Skin epidermis (tissue), 12 donors: ENCODE measurements around the gene SEBOX.

Experiments
- H3K27ac ChIP-seq, 21 experiments: fragments of 200-600 bp; sonication (generic) in 11 of 21; one replicate each; pipeline ENCODE4 v1.5.0; 2020; ENCODE audit warnings: mild to moderate bottlenecking in 3 of 21, inconsistent platforms in 2 of 21, moderate library complexity in 2 of 21
- H3K4me3 ChIP-seq, 7 experiments: fragments of 200-600 bp; sonication (generic) in 2 of 7; one replicate each; pipeline ENCODE4 v1.5.0; 2020; ENCODE audit warnings: inconsistent platforms in 2 of 7, mild to moderate bottlenecking in 2 of 7, moderate library complexity in 1 of 7

Gene SEBOX

GRCh38 chr17:28395426-28395825 lies 30.4 kb upstream of the SEBOX start:
- H3K27ac ChIP-seq = no peak overlapping the region
- no peak overlapping the region for H3K4me3 ChIP-seq

GRCh38 chr17:28394337-28395116 lies 29.5 kb upstream of the SEBOX start:
- no peak overlapping the region for H3K27ac ChIP-seq

GRCh38 chr17:28392491-28392890 lies 27.5 kb upstream of the SEBOX start:
- Histone ChIP-seq H3K27ac (no peak overlapping the region), H3K4me3 (no peak overlapping the region)

More at GRCh38 chr17:28394337-28395116, 29.5 kb upstream of the SEBOX start:
- no peak overlapping the region for H3K4me3 ChIP-seq

- H3K4me3 ChIP-seq = no peak overlapping the region
- H3K27ac ChIP-seq = no peak overlapping the region
These were observed 26.4 kb upstream of the SEBOX start for GRCh38 chr17:28391401-28391800.

- Histone ChIP-seq H3K4me3 (no peak overlapping the region), H3K27ac (no peak overlapping the region)
These were observed 26.0 kb upstream of the SEBOX start for GRCh38 chr17:28390984-28391383.

- no peak overlapping the region for H3K27ac ChIP-seq
- H3K4me3 ChIP-seq = no peak overlapping the region
These were observed 25.6 kb upstream of the SEBOX start for GRCh38 chr17:28390563-28390962.

- Histone ChIP-seq H3K4me3 (no peak overlapping the region), H3K27ac (no peak overlapping the region)
These were observed 25.1 kb upstream of the SEBOX start for GRCh38 chr17:28390141-28390540.

- Histone ChIP-seq H3K4me3 (no peak overlapping the region), H3K27ac (no peak overlapping the region)
These were observed 23.1 kb upstream of the SEBOX start for GRCh38 chr17:28388106-28388505.

- Histone ChIP-seq H3K27ac (no peak overlapping the region), H3K4me3 (no peak overlapping the region)
These were observed 21.4 kb upstream of the SEBOX start for GRCh38 chr17:28386391-28386790.

- H3K4me3 ChIP-seq = peak overlapping the region in 6 of 7 experiments; percentile 45 to 65 (median 48)
- peak overlapping the region in 5 of 21 experiments; percentile 22 to 75 (median 49) for H3K27ac ChIP-seq
These were observed 20.4 kb upstream of the SEBOX start for GRCh38 chr17:28385406-28385805.

- peak overlapping the region; percentile 45 to 65 (median 47) for H3K4me3 ChIP-seq
- peak overlapping the region in 12 of 21 experiments; percentile 2 to 75 (median 36) for H3K27ac ChIP-seq
These were observed 20.0 kb upstream of the SEBOX start for GRCh38 chr17:28385037-28385400.

GRCh38 chr17:28384281-28385036 lies 19.5 kb upstream of the SEBOX start:
- H3K27ac ChIP-seq = peak overlapping the region in 15 of 21 experiments; percentile 2 to 75 (median 49)
- peak overlapping the region; percentile 45 to 65 (median 47) for H3K4me3 ChIP-seq

GRCh38 chr17:28381141-28381825 lies 16.3 kb upstream of the SEBOX start:
- H3K4me3 ChIP-seq = peak overlapping the region in 2 of 7 experiments; percentile 13 to 30
- H3K27ac ChIP-seq = no peak overlapping the region

GRCh38 chr17:28379814-28380801 lies 15.1 kb upstream of the SEBOX start:
- Histone ChIP-seq H3K27ac (no peak overlapping the region), H3K4me3 (no peak overlapping the region)

- Histone ChIP-seq H3K4me3 (peak overlapping the region in 2 of 7 experiments; percentile 44 to 52), H3K27ac (no peak overlapping the region)
These were observed 7.9 kb upstream of the SEBOX start for GRCh38 chr17:28372945-28373274.

- Histone ChIP-seq H3K27ac (peak overlapping the region in 16 of 21 experiments; percentile 23 to 72 (median 56)), H3K4me3 (peak overlapping the region; percentile 43 to 55 (median 48))
These were observed 7.4 kb upstream of the SEBOX start for GRCh38 chr17:28372203-28372944.

- Histone ChIP-seq H3K27ac (peak within 1 kb of the TSS in 17 of 21 experiments; percentile 18 to 72 (median 54)), H3K4me3 (peak within 1 kb of the TSS; percentile 43 to 55 (median 48))
These were observed 6.5 kb upstream of the SEBOX start, which contains the start of gene SARM1 for GRCh38 chr17:28371245-28372202. Gene SARM1, plus strand, starts transcription at chr17:28371694. Its CDS starts 339 bp downstream, at chr17:28372033.
